ENCODE data around the gene ZBTB33. TPM values are rescaled to one million over a fixed set of nuclear protein-coding genes. Genes with fewer than 3 reads are reported as not detected.

The ZBTB33 gene, protein sequence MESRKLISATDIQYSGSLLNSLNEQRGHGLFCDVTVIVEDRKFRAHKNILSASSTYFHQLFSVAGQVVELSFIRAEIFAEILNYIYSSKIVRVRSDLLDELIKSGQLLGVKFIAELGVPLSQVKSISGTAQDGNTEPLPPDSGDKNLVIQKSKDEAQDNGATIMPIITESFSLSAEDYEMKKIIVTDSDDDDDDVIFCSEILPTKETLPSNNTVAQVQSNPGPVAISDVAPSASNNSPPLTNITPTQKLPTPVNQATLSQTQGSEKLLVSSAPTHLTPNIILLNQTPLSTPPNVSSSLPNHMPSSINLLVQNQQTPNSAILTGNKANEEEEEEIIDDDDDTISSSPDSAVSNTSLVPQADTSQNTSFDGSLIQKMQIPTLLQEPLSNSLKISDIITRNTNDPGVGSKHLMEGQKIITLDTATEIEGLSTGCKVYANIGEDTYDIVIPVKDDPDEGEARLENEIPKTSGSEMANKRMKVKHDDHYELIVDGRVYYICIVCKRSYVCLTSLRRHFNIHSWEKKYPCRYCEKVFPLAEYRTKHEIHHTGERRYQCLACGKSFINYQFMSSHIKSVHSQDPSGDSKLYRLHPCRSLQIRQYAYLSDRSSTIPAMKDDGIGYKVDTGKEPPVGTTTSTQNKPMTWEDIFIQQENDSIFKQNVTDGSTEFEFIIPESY
- total RNA-seq (2014; rRNA removed; shearing (Covaris generic)) = 47.9 and 49.1 TPM in 2 replicates
- polyA plus RNA-seq (2015; cell fraction: cytosol; rRNA removed) = 24.7 and 30.4 TPM in 2 replicates
- polyA plus RNA-seq (2015; cell fraction: nucleus; rRNA removed) = 40.5 and 46.4 TPM in 2 replicates

DNA sequence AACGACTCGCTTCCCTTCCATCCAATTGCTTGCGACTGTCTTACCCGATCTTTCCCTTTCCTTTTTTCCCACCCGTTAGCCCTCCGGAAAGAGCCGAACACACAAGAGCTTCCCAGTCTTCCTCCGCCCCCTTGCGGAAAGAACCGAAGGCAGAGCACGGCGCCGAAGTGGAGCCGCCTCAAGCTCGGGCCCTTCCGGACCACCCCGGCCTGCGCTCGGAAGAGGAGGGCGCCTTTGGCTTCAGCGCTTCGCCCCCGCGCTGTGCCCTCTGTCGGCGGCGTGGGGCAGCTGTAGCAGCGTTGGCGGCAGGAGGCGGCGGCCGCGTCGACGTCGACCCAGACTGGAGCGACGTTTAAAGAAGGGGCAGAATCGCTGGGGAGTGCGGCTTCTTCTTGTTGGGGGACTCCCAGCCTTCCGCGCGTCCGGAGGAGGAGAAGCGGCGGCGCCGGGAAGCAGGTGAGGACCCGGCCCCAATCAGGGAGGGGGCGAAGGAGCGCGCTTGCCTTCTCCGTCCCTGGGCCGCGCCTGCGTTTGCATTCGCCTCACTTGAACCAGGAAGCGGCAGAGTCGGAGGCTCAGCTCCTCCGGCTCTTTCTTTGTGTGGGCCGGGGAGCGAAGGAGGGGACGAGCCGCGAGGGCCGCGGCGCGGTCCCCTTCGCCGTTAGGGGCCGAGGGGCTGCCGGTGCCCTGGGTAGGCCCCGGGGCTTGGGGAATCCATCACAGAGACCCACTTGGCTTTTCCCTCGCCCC lies at the start of gene ZBTB33:
Gene ZBTB33, plus strand, starts transcription at position 291 of the 750 bp plus-strand sequence. CDS start 2,604 bp downstream, outside the sequence.
- in situ Hi-C loops (cut with HindIII; ENCODE audit: low pct_unique_long_range_greater_than_20kb, low sequenced_read_pairs) = no loop called here
- DNase-seq (ENCODE audit: low read depth, low spot score) = peak; percentile 95

DNA sequence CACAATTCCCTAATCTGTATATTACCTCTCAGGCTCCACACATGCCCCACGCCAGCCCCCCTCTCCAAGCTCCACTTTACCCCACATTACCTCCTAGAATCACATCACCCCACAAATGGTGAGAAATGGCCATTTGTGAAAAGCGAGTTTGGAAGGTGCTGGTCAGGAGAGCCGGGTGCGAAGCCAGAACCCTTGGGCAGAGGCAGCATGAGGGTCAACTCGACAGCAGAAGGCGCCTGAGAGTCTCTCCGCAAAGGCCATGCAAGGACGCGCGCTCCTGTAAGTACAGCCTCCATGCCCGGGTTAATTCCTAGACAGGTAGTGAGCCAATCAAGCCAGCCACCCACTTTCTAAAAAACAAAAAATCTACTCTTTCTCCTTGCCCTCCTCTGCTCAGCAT lies 49.8 kb upstream of the ZBTB33 start:
- DNase-seq (ENCODE audit: low read depth, low spot score) = no peak
- in situ Hi-C loops (cut with HindIII; ENCODE audit: low pct_unique_long_range_greater_than_20kb, low sequenced_read_pairs) = no loop called here

DNA sequence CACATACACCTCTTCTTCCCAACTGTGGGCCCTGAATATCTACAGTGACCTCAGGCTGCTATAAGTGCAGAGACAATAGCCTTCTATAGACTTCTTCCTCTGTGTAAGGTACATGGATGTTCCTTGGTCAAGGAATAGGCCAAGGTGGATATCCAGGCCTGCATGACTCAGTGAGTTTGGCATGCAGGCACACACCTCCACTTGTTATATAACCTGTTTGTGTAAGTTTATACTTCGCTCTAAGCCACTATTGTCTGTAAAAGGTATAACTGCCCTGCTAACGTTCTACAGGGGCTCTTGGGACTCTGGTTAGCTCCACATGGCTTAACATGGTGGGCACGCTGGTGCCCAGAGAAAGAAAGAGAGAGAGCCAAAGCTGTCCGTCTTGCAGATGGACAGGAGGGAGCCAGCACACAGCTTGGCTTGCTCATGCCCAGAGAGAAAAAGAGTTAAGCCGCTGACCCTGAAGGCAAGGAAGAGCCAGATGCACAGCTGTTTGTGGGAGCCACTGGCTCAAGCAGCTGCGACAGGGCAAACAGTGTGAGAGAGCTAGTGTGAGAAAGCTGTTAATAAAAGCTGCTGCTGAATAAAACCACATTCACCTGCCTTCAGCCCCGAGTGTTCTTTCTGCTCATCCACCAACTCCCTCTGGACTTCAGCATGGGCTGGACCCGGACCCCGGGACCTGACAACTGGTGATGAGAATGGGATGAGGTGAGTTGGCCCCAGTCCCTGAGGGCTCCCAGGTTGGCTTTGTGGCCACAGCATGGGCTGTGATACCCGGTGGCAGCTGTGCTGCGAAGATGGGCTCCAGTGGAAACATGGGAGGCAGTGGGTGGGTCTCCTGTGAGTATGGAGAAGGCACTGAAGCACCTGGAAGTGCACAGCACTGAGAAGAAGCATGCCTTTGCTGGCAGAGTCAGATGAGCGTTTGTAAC lies 44.5 kb upstream of the ZBTB33 start:
- DNase-seq (ENCODE audit: low read depth, low spot score) = no peak
- in situ Hi-C loops (cut with HindIII; ENCODE audit: low pct_unique_long_range_greater_than_20kb, low sequenced_read_pairs) = no loop called here

DNA sequence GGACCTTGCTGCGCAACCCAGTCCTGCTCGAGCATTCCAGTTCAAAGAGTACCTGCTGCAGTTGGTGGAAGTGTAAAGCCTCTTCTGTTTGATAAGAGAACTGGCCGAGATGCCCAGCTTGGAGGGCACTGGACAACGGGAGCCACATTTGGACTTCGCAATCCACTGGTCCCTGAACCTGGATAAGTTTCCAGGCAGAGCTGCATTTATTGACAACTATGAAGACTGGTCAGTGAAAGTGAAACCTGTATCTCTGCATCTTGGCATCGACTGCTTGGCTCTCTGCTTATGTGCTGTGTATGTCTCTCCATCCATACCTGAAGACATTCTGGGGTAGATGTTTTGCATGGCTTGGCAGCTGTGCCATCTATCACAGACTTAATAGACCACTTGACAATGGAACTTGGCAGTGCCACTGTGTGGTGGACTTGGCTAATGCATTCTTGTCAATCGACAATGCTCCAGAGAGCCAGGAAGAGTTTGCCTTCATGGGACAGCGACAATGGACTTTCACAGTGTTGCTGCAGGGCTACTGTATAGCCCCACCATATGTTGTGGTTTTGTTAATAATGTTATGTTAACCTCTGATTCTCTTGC lies 43.5 kb upstream of the ZBTB33 start:
- in situ Hi-C loops (cut with HindIII; ENCODE audit: low pct_unique_long_range_greater_than_20kb, low sequenced_read_pairs) = no loop called here
- DNase-seq (ENCODE audit: low read depth, low spot score) = no peak

DNA sequence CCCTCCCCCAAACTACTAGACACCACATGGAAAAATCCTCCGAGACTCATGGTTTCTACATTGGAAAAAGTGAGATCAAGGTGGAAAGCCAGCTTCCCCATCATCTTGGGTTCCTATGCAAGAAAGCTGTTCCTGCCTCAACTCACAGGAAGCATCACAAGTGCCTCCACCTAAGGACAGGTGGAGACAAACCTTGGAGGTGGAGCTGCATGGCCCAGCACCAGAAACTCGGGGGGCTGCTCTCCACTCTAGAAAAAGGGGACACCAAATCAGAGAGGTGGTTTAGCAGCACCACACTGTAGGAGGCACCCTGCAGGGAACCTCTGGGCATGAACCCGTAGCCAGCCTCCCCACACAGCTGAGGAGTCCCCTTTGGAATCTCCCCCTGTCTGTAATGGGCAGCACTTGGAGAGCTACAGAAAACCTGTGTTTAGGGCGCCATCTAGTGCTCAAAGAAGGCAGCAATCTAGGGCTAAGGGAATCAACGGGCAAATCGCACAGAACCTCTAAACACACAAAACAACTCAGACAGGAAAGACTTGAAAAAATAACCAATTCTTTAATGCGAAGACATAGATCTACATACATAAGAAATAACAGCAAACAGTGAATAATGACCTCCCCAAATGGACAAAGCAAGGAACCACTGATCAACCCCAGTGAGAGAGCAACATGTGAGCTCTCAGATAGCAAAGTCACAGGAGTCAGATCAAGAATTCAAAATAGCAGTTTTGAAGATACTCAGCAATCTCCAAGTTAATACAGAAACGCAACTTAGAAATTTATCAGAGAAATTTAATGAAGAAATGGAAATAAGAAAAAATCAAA lies 37.0 kb upstream of the ZBTB33 start:
- in situ Hi-C loops (cut with HindIII; ENCODE audit: low pct_unique_long_range_greater_than_20kb, low sequenced_read_pairs) = no loop called here
- DNase-seq (ENCODE audit: low read depth, low spot score) = peak; percentile 77

GRCh38 chrX:120223374-120223773 lies 27.2 kb upstream of the ZBTB33 start:
- in situ Hi-C loops (cut with HindIII; ENCODE audit: low pct_unique_long_range_greater_than_20kb, low sequenced_read_pairs) = no loop called here
- DNase-seq (ENCODE audit: low read depth, low spot score) = no peak

DNA sequence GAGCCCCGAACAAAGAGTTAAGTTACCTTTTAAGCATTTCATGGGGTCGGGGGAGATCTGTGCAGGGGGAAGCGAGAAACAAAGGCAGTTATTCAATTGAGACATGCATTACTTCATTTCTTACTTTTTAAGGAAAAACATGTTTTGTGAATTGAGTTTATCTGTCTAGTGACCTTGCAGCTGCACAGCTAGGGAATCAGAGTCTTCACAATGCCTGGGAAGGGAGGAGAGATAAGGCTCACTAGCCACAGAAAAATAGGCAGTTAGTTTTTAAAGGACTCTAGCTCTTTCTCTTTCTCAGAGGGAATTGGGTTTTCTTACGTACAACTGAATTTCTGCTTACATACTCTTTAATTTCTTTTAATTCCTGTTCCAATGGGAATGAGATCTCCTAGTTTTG lies 26.2 kb upstream of the ZBTB33 start:
- DNase-seq (ENCODE audit: low read depth, low spot score) = no peak
- in situ Hi-C loops (cut with HindIII; ENCODE audit: low pct_unique_long_range_greater_than_20kb, low sequenced_read_pairs) = no loop called here

- no peak for DNase-seq (ENCODE audit: low read depth, low spot score)
- in situ Hi-C loops (cut with HindIII; ENCODE audit: low pct_unique_long_range_greater_than_20kb, low sequenced_read_pairs) = no loop called here
These were observed 22.3 kb upstream of the ZBTB33 start for GRCh38 chrX:120228187-120228908.

DNA sequence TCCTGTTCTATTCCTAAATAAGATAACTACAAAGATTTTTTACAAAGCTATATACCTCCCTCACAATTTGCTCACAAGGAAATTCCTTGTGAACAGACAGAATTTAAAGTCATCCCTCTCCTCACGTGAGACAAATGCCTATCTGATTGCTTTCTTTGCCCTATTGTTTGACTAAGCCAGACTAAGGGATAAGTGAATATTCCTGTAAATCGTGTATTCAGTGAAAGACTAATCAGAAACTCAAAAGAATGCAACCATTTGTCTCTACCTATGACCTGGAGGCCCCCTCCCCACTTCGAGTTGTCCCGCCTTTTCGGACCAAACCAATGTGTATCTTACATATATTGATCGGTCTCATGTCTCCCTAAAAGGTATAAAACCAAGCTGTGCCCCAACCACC lies 15.3 kb upstream of the ZBTB33 start:
- DNase-seq (ENCODE audit: low read depth, low spot score) = peak; percentile 8
- in situ Hi-C loops (cut with HindIII; ENCODE audit: low pct_unique_long_range_greater_than_20kb, low sequenced_read_pairs) = no loop called here

- no peak for DNase-seq (ENCODE audit: low read depth, low spot score)
- in situ Hi-C loops (cut with HindIII; ENCODE audit: low pct_unique_long_range_greater_than_20kb, low sequenced_read_pairs) = no loop called here
These were observed 13.7 kb upstream of the ZBTB33 start for GRCh38 chrX:120236687-120237479.

GRCh38 chrX:120238933-120239332 lies 11.7 kb upstream of the ZBTB33 start:
- in situ Hi-C loops (cut with HindIII; ENCODE audit: low pct_unique_long_range_greater_than_20kb, low sequenced_read_pairs) = no loop called here

DNA sequence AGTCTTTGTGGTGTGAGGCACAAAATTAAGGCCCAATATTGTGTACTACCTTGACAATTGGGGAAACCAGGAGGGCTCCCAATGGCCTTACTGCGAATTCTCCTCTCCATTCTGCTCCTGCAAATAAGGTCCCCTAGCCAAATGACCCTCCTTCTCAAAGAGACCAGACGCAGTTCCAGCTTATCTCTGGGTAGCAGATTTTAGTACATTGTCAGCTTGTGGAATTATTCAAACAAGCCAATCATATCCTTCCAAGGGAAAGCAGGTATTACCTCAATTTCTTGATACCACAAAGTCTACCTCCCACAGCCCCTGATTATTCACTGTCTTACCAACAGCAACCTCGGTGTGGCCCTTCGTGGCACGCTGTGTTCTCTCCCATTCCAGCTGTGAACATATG lies 7.8 kb upstream of the ZBTB33 start:
- in situ Hi-C loops (cut with HindIII; ENCODE audit: low pct_unique_long_range_greater_than_20kb, low sequenced_read_pairs) = no loop called here
- no peak for DNase-seq (ENCODE audit: low read depth, low spot score)

More at GRCh38 chrX:120238933-120239332, 11.7 kb upstream of the ZBTB33 start:
- peak; percentile 9 for DNase-seq (ENCODE audit: low read depth, low spot score)

DNA sequence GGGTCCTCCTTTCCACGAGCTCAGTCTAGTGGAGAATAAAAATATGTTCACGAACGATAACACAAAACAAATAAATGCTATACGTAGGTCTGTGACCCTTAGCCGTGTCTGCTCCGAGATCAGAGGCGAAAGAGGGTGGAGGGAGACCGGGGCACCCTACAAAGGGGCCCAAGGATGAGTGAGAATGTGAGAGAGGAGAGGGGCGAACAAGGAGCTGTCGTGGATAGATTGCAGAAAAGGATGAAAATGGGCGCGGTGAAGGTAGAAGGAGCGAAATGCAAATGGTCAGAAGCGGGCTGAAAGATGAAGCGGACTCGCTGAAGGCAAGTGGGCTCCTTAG lies 6.2 kb upstream of the ZBTB33 start:
- no peak for DNase-seq (ENCODE audit: low read depth, low spot score)

DNA sequence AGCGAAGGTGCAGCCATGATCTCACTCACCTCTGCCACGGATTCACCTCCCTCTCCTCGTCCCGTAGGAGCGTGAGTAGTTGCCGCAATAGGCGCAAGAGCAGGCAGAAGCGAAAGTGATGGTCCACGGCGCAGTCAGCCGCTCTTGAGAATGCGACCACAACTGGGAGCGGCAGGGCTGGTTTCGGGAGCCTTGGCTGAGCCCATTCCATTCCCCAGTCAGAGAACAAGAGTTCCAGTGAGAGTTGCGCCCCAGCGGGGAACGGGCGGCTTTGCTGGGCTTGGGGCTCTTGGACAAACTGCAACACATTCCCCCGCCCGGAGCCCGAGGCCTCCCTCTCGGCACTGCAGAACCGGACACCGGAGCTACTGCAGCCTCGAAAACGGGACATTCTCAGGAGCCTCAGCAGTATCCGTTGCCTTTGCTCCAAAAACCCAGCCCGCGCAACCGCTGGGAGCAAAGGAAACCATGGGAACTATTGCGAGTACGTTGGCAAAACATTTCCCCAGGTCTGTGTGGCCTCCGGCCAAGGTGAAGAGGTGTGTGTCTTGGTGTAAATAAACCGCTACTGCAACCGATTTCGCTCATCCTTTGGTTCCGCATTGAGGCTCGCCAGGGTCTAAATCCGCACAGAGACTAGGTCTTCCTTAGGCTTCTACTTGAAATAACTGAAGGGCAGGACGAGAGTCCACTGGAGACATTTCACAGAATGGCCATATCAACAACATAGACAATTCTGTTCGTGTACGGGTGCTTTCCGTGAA lies 5.7 kb upstream of the ZBTB33 start:
- in situ Hi-C loops (cut with HindIII; ENCODE audit: low pct_unique_long_range_greater_than_20kb, low sequenced_read_pairs) = no loop called here

More for the DNA sequence above, 6.2 kb upstream of the ZBTB33 start:
- in situ Hi-C loops (cut with HindIII; ENCODE audit: low pct_unique_long_range_greater_than_20kb, low sequenced_read_pairs) = no loop called here

More for the DNA sequence above, 5.7 kb upstream of the ZBTB33 start:
- DNase-seq (ENCODE audit: low read depth, low spot score) = peak; percentile 81
